ENCODE measurements around the gene MT1E. TPM values are rescaled to one million over a fixed set of nuclear protein-coding genes. Genes with fewer than 3 reads are reported as not detected.
A peak's percentile ranks its signal among the peaks of the same experiment; 100 is the strongest.
"Not testable (repeated sequence)": the region's sequence is repeated elsewhere in the genome, so short reads cannot be mapped to it uniquely, and the experiment has no call there.

The MT1E gene
- polyA plus RNA-seq, 4 donors = 75.0 to 194 (median 119) TPM

DNA sequence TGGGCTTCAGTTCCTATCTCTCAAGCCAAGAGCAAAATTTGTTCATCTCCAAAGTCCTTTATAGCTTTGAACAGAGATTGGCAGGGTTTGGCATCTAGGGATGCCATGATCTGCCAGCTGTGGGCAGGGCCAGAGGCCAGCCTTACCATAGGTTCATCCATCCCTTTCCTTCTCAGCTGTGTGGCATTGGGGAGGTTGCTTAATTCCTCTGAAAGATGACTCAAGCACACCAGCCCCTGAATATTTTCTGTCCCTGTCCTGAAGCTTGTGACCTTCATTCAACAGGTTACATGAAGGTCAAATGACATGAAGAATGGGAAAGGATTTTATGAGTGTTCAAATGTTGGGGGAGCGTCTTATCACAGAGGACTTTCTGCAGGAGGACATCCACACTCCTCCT, 38.9 kb downstream of the MT1E start:
- DNase-seq = no peak
- FAIRE-seq = no peak
- no peaks in the 10 kb centered on the region for H3K9me3 ChIP-seq (ENCODE audit: control insufficient read depth in 2 of 2, insufficient read depth in 1 of 2, low read depth in 1 of 2, low read length in 1 of 2)
- peaks cover 0 to 49% (median 8%) of the 10 kb centered on the region in 3 donors for H3K27me3 ChIP-seq (ENCODE audit: control insufficient read depth in 3 of 3, insufficient read depth in 3 of 3, low read length in 3 of 3)
- WGBS, 3 donors = 89 to 97% (median 91%) methylated on average over 1 of the region's 1 CpG
- no peak overlapping the region for H3K4me3 ChIP-seq (ENCODE audit: low read depth in 1 of 3, low read length in 3 of 3)
- H3K36me3 ChIP-seq (ENCODE audit: control insufficient read depth in 3 of 3, insufficient read depth in 2 of 3, low read depth in 1 of 3, low read length in 3 of 3) = peaks cover 0 to 15% (median 0%) of the 10 kb centered on the region in 3 donors
- H3K4me1 ChIP-seq (ENCODE audit: control insufficient read depth in 3 of 3, insufficient read depth in 2 of 3, low read depth in 1 of 3, low read length in 2 of 3) = peaks cover 0 to 20% (median 0%) of the 10 kb centered on the region in 3 donors
- no peak overlapping the region for H3K27ac ChIP-seq (ENCODE audit: low read depth in 1 of 3, low read length in 2 of 3)

DNA sequence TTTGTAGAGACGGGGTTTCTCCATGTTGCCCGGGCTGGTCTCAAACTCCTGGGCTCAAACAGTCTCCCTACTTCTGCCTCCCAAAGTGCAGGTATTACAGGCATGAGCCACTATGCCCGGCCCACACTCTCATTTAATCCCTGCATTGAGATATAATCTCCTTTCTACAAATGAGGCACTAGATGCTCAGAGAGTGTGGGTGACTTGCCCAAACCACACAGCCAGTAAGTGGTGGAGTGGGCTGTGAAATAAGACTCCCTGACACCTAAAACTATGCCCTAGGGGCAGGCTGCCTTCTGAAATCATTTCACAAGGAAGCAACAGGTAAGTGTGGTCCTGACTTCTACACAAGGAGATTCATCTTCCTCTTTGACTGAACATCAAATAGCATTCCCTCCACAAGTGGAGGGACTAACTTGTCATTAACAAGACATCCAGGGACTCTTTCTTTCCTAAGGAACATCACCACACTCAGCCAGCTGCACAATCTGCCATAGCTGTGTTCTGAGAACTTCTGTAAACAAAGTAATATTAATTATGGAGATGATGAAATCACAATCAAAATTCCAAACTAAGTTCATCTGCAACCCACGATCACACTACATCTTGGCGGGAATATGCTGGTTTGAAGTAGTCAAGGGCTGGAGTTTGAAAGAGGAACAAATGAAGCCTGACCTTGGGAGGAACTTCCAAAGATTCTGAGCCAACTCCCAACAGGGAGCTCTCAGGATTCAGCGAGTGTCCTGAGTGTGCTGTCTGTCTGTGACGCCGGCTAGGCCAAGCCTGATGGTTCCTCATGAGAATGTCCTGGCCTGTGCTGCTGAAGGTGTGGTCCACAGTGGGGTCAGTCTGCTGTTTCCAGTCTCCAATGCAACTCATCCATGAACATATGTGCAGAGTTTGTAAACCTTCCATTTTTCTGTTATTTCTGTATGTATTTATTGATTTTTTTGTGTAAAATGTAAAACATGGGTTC, 40.0 kb downstream of the MT1E start:
- not testable (repeated sequence) for FAIRE-seq; H3K36me3 ChIP-seq (ENCODE audit: control insufficient read depth in 3 of 3, insufficient read depth in 2 of 3, low read depth in 1 of 3, low read length in 3 of 3); H3K9me3 ChIP-seq (ENCODE audit: control insufficient read depth in 2 of 2, insufficient read depth in 1 of 2, low read depth in 1 of 2, low read length in 1 of 2); H3K27ac ChIP-seq (ENCODE audit: low read depth in 1 of 3, low read length in 2 of 3); DNase-seq; H3K4me3 ChIP-seq (ENCODE audit: low read depth in 1 of 3, low read length in 3 of 3)
- H3K27me3 ChIP-seq (ENCODE audit: control insufficient read depth in 3 of 3, insufficient read depth in 3 of 3, low read length in 3 of 3) = peaks cover 0 to 56% (median 17%) of the 10 kb centered on the region in 3 donors
- H3K4me1 ChIP-seq (ENCODE audit: control insufficient read depth in 3 of 3, insufficient read depth in 2 of 3, low read depth in 1 of 3, low read length in 2 of 3) = peaks cover 0 to 26% (median 0%) of the 10 kb centered on the region in 3 donors
- 62 to 69% (median 67%) methylated on average over 8 of the region's 8 CpGs for WGBS, 3 donors

DNA sequence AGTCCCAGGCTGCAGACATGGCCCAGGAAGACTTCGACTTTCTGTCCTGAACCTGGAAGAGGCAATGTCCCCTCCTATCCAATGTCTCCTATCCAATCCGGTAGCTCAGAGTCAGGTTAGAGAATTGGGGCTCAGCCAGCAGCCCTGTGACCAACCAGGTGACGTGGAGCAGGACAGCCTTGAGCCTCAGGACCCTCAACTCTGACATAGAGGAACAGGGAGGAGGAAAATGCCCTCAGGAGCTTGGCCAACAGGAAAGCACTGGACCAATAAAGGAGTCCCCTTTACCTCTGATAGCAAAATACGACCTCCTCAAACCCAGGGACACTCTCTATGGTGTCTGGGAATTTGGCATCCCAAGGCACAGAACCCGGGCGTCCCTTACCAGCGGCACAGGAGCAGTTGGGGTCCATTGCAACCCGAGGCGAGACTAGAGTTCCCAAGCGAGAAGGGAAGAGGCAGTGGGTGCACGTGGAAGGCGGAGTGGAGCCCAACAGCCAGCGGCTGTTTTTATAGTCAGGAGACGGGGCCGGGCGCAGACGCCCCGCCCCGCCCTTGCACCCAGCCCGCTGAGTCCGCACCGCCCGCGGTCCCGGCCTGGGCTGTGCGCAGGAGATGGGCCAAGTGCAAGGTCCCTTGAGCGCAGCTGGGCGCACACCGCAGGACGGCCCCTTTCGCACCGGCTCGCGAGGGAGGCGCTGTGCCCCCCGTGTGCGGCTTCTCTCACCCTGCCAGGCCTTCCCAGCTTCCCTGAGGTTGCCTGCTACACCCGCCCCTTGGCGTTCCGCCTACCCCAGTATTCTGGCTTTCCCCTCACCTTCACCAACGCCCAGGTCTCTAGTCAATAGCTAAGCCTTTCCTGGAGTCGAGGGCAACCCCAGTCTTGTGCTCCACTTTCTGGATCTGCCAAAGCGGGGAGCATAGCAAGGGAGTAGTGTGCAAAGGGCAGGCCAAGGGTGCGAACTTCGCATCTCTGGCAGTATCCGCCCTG, 42.3 kb downstream of the MT1E start, which contains the start of gene MT1G:
MT1G (minus strand) TSS at position 485 of the 991 bp plus-strand sequence; CDS start at position 413, 72 bp downstream.
- Histone ChIP-seq H3K36me3 (ENCODE audit: control insufficient read depth in 3 of 3, insufficient read depth in 2 of 3, low read depth in 1 of 3, low read length in 3 of 3) (peaks cover 0 to 8% (median 0%) of the 10 kb centered on the region in 3 donors), H3K4me3 (ENCODE audit: low read depth in 1 of 3, low read length in 3 of 3) (peak within 1 kb of the TSS in 2 of 3 donors; percentile 9 to 70), H3K9me3 (ENCODE audit: control insufficient read depth in 2 of 2, insufficient read depth in 1 of 2, low read depth in 1 of 2, low read length in 1 of 2) (no peaks in the 10 kb centered on the region), H3K4me1 (ENCODE audit: control insufficient read depth in 3 of 3, insufficient read depth in 2 of 3, low read depth in 1 of 3, low read length in 2 of 3) (peaks cover 0 to 21% (median 0%) of the 10 kb centered on the region in 3 donors), H3K27ac (ENCODE audit: low read depth in 1 of 3, low read length in 2 of 3) (peak within 1 kb of the TSS in 2 of 3 donors; percentile 28 to 89), H3K27me3 (ENCODE audit: control insufficient read depth in 3 of 3, insufficient read depth in 3 of 3, low read length in 3 of 3) (peaks cover 0 to 53% (median 19%) of the 10 kb centered on the region in 3 donors)
- no peak for FAIRE-seq
- DNase-seq = peak; percentile 88 to 93
- 2 to 8% (median 6%) methylated on average over 37 to 46 of the region's 46 CpGs for WGBS, 3 donors

DNA sequence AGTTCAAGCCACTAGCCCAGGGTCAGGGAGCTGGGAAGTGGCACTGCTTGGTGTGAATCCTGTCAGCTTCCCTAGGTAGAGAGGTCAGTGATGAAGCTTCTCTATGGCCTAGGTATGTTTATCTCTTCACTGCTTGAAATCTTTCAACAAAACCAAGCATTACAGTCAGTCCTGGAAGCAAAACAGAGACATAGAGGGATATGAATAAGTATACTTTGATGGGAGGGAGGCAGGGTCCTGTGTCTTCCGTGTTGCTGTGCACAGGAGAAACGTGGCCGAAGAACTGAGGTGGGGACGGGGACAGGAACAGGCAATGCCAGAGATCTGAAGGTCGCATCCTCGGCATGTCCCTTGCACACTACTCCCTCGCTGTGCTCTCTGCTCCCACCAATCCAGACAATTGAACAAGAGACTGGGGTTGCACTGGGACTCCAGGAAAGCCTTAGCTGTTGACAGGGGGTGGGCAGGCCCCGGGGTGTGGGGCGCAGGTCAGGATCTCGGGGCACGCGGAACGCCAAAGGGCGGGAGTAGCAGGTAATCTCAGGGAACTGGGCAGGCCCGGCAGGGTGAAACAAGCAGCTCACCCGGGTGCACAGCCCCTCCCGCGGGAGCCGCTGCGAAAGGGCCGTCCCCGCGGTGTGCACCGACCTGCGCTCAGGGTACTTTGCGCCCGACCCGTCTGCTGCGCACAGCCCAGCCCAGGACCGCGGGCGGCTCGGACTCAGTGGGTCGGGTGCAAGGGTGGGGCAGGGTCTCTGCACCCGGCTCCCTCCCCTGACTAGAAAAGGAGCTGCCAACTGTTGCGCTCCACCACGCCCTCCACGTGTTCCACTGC, 43.6 kb downstream of the MT1E start, which contains the start of gene MT1H:
MT1H (plus strand) TSS at position 810 of the 835 bp plus-strand sequence. CDS start 71 bp downstream, outside the sequence.
- no peaks in the 10 kb centered on the region for H3K9me3 ChIP-seq (ENCODE audit: control insufficient read depth in 2 of 2, insufficient read depth in 1 of 2, low read depth in 1 of 2, low read length in 1 of 2)
- peaks cover 0 to 21% (median 0%) of the 10 kb centered on the region in 3 donors for H3K4me1 ChIP-seq (ENCODE audit: control insufficient read depth in 3 of 3, insufficient read depth in 2 of 3, low read depth in 1 of 3, low read length in 2 of 3)
- H3K4me3 ChIP-seq (ENCODE audit: low read depth in 1 of 3, low read length in 3 of 3) = peak within 1 kb of the TSS in 1 of 3 donors; percentile 41
- H3K27me3 ChIP-seq (ENCODE audit: control insufficient read depth in 3 of 3, insufficient read depth in 3 of 3, low read length in 3 of 3) = peaks cover 0 to 47% (median 19%) of the 10 kb centered on the region in 3 donors
- FAIRE-seq (no peak), DNase-seq (peak; percentile 66 to 87)
- WGBS, 3 donors = 8 to 12% (median 11%) methylated on average over 35 to 38 of the region's 38 CpGs
- H3K36me3 ChIP-seq (ENCODE audit: control insufficient read depth in 3 of 3, insufficient read depth in 2 of 3, low read depth in 1 of 3, low read length in 3 of 3) = peaks cover 0 to 8% (median 0%) of the 10 kb centered on the region in 3 donors
- peak within 1 kb of the TSS in 1 of 3 donors; percentile 89 for H3K27ac ChIP-seq (ENCODE audit: low read depth in 1 of 3, low read length in 2 of 3)

DNA sequence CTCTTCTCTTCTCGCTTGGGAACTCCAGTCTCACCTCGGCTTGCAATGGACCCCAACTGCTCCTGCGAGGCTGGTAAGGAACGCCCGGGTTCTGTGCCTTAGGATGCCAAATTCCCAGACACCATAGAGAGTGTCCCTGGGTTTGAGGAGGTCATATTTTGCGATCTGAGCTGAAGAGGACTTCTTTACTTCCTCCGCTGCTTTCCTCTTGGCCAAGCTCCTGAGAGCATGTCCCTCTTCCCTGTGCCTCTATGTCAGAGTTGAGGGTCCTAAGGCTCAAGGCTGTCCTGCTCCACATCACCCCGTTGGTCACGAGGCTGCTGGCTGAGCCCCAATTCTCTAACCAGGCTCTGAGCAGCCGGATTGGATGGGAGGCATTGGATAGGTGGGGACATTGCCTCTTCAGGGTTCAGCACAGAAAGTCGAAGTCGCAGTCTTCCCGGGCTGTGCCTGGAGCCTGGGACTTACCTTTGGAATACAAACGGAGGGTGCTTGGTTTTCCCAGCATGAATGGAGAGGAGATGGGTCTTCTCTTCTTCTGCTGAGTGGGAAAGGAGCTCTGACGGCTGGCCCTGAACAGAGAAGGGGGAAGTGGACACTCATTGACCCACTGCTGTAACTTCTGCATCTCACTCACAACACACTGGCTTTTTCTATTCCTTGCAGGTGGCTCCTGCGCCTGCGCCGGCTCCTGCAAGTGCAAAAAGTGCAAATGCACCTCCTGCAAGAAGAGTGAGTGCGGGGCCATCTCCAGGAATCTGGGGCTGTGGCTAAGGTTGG, 44.4 kb downstream of the MT1E start:
- Histone ChIP-seq H3K27ac (ENCODE audit: low read depth in 1 of 3, low read length in 2 of 3) (peak overlapping the region in 1 of 3 donors; percentile 89), H3K4me3 (ENCODE audit: low read depth in 1 of 3, low read length in 3 of 3) (peak overlapping the region in 1 of 3 donors; percentile 41)

DNA sequence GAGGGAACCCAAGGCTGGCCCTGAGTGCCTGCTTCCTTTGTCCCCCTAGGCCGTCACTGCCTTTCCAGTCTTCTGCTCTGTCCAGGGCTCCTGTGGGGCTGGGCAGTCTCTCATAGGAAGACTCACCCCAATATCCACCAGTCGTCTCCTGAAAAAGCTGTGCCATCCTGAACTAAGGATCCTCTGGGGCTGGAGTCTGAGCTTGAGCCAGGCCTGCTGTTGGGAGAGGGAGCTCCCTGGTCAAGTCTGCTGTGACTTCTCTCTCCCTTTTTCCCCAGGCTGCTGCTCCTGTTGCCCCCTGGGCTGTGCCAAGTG, 45.0 kb downstream of the MT1E start:
- Histone ChIP-seq H3K27ac (ENCODE audit: low read depth in 1 of 3, low read length in 2 of 3) (no peak overlapping the region), H3K4me3 (ENCODE audit: low read depth in 1 of 3, low read length in 3 of 3) (peak overlapping the region in 1 of 3 donors; percentile 41)

More for the DNA sequence above, 44.4 kb downstream of the MT1E start:
- Histone ChIP-seq H3K4me1 (ENCODE audit: control insufficient read depth in 3 of 3, insufficient read depth in 2 of 3, low read depth in 1 of 3, low read length in 2 of 3) (peaks cover 0 to 21% (median 0%) of the 10 kb centered on the region in 3 donors), H3K27me3 (ENCODE audit: control insufficient read depth in 3 of 3, insufficient read depth in 3 of 3, low read length in 3 of 3) (peaks cover 0 to 46% (median 19%) of the 10 kb centered on the region in 3 donors), H3K36me3 (ENCODE audit: control insufficient read depth in 3 of 3, insufficient read depth in 2 of 3, low read depth in 1 of 3, low read length in 3 of 3) (peaks cover 0 to 8% (median 0%) of the 10 kb centered on the region in 3 donors), H3K9me3 (ENCODE audit: control insufficient read depth in 2 of 2, insufficient read depth in 1 of 2, low read depth in 1 of 2, low read length in 1 of 2) (no peaks in the 10 kb centered on the region)
- 20 to 26% (median 22%) methylated on average over 17 to 19 of the region's 19 CpGs for WGBS, 3 donors
- FAIRE-seq = no peak
- DNase-seq = no peak

DNA sequence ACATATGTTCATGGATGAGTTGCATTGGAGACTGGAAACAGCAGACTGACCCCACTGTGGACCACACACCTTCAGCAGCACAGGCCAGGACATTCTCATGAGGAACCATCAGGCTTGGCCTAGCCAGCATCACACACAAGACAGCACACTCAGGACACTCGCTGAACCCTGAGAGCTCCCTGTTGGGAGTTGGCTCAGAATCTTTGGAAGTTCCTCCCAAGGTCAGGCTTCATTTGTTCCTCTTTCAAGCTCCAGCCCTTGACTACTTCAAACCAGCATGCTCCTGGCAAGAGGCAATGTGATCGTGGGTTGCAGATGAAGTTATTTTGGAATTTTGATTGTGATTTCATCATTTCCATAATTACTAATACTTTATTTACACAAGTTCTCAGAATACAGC, 46.1 kb downstream of the MT1E start:
- WGBS, 3 donors = 72 to 73% (median 72%) methylated on average over 2 of the region's 2 CpGs
- H3K9me3 ChIP-seq (ENCODE audit: control insufficient read depth in 2 of 2, insufficient read depth in 1 of 2, low read depth in 1 of 2, low read length in 1 of 2); H3K27ac ChIP-seq (ENCODE audit: low read depth in 1 of 3, low read length in 2 of 3); DNase-seq; H3K36me3 ChIP-seq (ENCODE audit: control insufficient read depth in 3 of 3, insufficient read depth in 2 of 3, low read depth in 1 of 3, low read length in 3 of 3); FAIRE-seq; H3K4me3 ChIP-seq (ENCODE audit: low read depth in 1 of 3, low read length in 3 of 3): not testable (repeated sequence)
- Histone ChIP-seq H3K4me1 (ENCODE audit: control insufficient read depth in 3 of 3, insufficient read depth in 2 of 3, low read depth in 1 of 3, low read length in 2 of 3) (peaks cover 0 to 21% (median 0%) of the 10 kb centered on the region in 3 donors), H3K27me3 (ENCODE audit: control insufficient read depth in 3 of 3, insufficient read depth in 3 of 3, low read length in 3 of 3) (peaks cover 0 to 54% (median 19%) of the 10 kb centered on the region in 3 donors)

More for the DNA sequence above, 45.0 kb downstream of the MT1E start:
- FAIRE-seq (no peak), DNase-seq (no peak)
- 67 to 77% (median 69%) methylated on average over 2 of the region's 2 CpGs for WGBS, 3 donors
- peaks cover 0 to 8% (median 0%) of the 10 kb centered on the region in 3 donors for H3K36me3 ChIP-seq (ENCODE audit: control insufficient read depth in 3 of 3, insufficient read depth in 2 of 3, low read depth in 1 of 3, low read length in 3 of 3)
- H3K27me3 ChIP-seq (ENCODE audit: control insufficient read depth in 3 of 3, insufficient read depth in 3 of 3, low read length in 3 of 3) = peaks cover 0 to 51% (median 19%) of the 10 kb centered on the region in 3 donors
- no peaks in the 10 kb centered on the region for H3K9me3 ChIP-seq (ENCODE audit: control insufficient read depth in 2 of 2, insufficient read depth in 1 of 2, low read depth in 1 of 2, low read length in 1 of 2)
- peaks cover 0 to 21% (median 0%) of the 10 kb centered on the region in 3 donors for H3K4me1 ChIP-seq (ENCODE audit: control insufficient read depth in 3 of 3, insufficient read depth in 2 of 3, low read depth in 1 of 3, low read length in 2 of 3)

All from small intestine (tissue), 7 donors.